OCI-LY3 (cell line): ENCODE data around the gene FHOD3.

Experiments
- H2AFZ ChIP-seq: fragments of 200-600, 300-600 bp; shearing (Covaris generic); 2 replicates; pipeline ENCODE4 v1.6.0; 2014; ENCODE audit warnings: antibody characterized with exemption, low read depth, low read length
- H3K27ac ChIP-seq: fragments of 200-600, 300-600 bp; sonication (generic); 2 replicates; pipeline ENCODE4 v1.5.1; 2014; ENCODE audit warnings: mild to moderate bottlenecking, low read length, moderate library complexity, mixed read lengths
- H3K27me3 ChIP-seq: fragments of 200-600, 300-600 bp; sonication (generic); 2 replicates; pipeline ENCODE4 v1.6.1; 2014; ENCODE audit warnings: low read depth, low read length, mixed read lengths
- H3K36me3 ChIP-seq: fragments of 200-600, 300-600 bp; sonication (generic); replicated peaks from 2 replicates; pipeline ENCODE3; 2014; ENCODE audit warnings: low read depth, low read length, mixed read lengths
- H3K4me1 ChIP-seq: fragments of 300-600, 200-600 bp; sonication (generic); 2 replicates; pipeline ENCODE4 v1.6.1; 2014; ENCODE audit warnings: low read length, mixed read lengths
- H3K4me2 ChIP-seq: fragments of 200-600, 300-600 bp; sonication (generic); 2 replicates; pipeline ENCODE4 v1.6.1; 2014; ENCODE audit warnings: low read length, mixed read lengths
- H3K4me3 ChIP-seq: fragments of 300-600, 200-600 bp; sonication (generic); 2 replicates; pipeline ENCODE4 v1.5.1; 2014; ENCODE audit warnings: antibody characterized with exemption, mild to moderate bottlenecking, low read length, moderate library complexity
- H3K79me2 ChIP-seq: fragments of 300-600, 200-600 bp; shearing (Covaris generic); 2 replicates; pipeline ENCODE4 v1.6.1; 2014; ENCODE audit warnings: mild to moderate bottlenecking, low read length, mixed read lengths
- H3K9ac ChIP-seq: fragments of 300-600, 200-600 bp; shearing (Covaris generic); 2 replicates; pipeline ENCODE4 v1.6.0; 2014; ENCODE audit warnings: mild to moderate bottlenecking, low read length, moderate library complexity
- H3K9me3 ChIP-seq: fragments of 200-600, 300-600 bp; shearing (Covaris generic); 2 replicates; pipeline ENCODE4 v1.6.1; 2014; ENCODE audit warnings: low read length, mixed read lengths; ENCODE audit not compliant: insufficient read depth
- H4K20me1 ChIP-seq: fragments of 200-600, 300-600 bp; sonication (generic); 2 replicates; pipeline ENCODE4 v1.6.1; 2016; ENCODE audit warnings: low read length, mixed read lengths; ENCODE audit not compliant: insufficient read depth
- CTCF ChIP-seq: fragments of 200-600, 300-600 bp; sonication (generic); IDR thresholded peaks from 2 replicates; pipeline ENCODE4 v1.5.1; 2014; ENCODE audit warnings: antibody characterized with exemption, low read length, low read depth
- EZH2phosphoT487 ChIP-seq: fragments of 200-600 bp; shearing (Covaris generic); IDR thresholded peaks from 2 replicates; pipeline ENCODE4 v1.6.1; 2018; ENCODE audit warnings: antibody characterized with exemption, mixed run types, low read depth

The FHOD3 gene

GRCh38 chr18:36600548-36600947 is 303.0 kb downstream of the FHOD3 start:
- H3K27ac ChIP-seq, result no peak overlapping the region
- H2AFZ ChIP-seq, result no peak overlapping the region
- no peak overlapping the region for H3K4me2 ChIP-seq
- H3K79me2 ChIP-seq, result no peaks in the 10 kb centered on the region
- TF ChIP-seq CTCF (no peak), EZH2phosphoT487 (no peak)
- H3K4me1 ChIP-seq, result no peaks in the 10 kb centered on the region
- H3K4me3 ChIP-seq, result no peak overlapping the region
- H3K36me3 ChIP-seq, result no peaks in the 10 kb centered on the region
- no peaks in the 10 kb centered on the region for H3K9me3 ChIP-seq
- no peak overlapping the region for H3K9ac ChIP-seq
- no peaks in the 10 kb centered on the region for H3K27me3 ChIP-seq
- H4K20me1 ChIP-seq, result no peaks in the 10 kb centered on the region

GRCh38 chr18:36601316-36601715 is 303.8 kb downstream of the FHOD3 start:
- no peak overlapping the region for H3K4me3 ChIP-seq
- no peak overlapping the region for H2AFZ ChIP-seq
- no peaks in the 10 kb centered on the region for H4K20me1 ChIP-seq
- H3K9me3 ChIP-seq, result no peaks in the 10 kb centered on the region
- no peak overlapping the region for H3K4me2 ChIP-seq
- no peaks in the 10 kb centered on the region for H3K79me2 ChIP-seq
- no peaks in the 10 kb centered on the region for H3K27me3 ChIP-seq
- TF ChIP-seq CTCF, result no peak
- no peak for TF ChIP-seq EZH2phosphoT487
- H3K4me1 ChIP-seq, result no peaks in the 10 kb centered on the region
- H3K36me3 ChIP-seq, result no peaks in the 10 kb centered on the region
- H3K27ac ChIP-seq, result no peak overlapping the region
- H3K9ac ChIP-seq, result no peak overlapping the region

GRCh38 chr18:36602071-36602470 is 304.6 kb downstream of the FHOD3 start:
- H3K4me2 ChIP-seq, result no peak overlapping the region
- no peaks in the 10 kb centered on the region for H3K27me3 ChIP-seq
- H3K36me3 ChIP-seq, result no peaks in the 10 kb centered on the region
- TF ChIP-seq EZH2phosphoT487 (no peak), CTCF (no peak)
- no peak overlapping the region for H3K4me3 ChIP-seq
- no peak overlapping the region for H2AFZ ChIP-seq
- H3K27ac ChIP-seq, result no peak overlapping the region
- H3K9ac ChIP-seq, result no peak overlapping the region
- no peaks in the 10 kb centered on the region for H3K4me1 ChIP-seq
- H4K20me1 ChIP-seq, result no peaks in the 10 kb centered on the region
- no peaks in the 10 kb centered on the region for H3K9me3 ChIP-seq
- no peaks in the 10 kb centered on the region for H3K79me2 ChIP-seq

DNA sequence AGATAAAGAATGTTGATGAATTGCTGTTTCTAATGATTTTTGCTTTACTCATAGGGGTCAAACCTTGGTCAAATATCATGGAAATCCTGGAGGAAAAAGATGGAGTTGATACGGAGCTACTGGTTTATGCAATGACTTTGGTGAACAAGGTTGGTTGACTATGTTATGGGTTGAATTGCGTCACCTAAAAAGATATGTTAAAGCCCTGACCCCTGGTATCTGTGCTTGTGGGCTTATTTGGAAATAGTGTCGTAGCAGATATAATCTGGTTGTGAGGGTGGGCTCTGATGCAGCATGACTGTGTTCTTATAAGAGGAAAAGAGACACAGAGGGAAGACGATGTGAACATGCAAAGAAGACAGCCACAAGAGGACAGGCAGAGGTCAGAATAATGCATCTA is 305.1 kb downstream of the FHOD3 start:
- Histone ChIP-seq H3K79me2 (no peaks in the 10 kb centered on the region), H3K27me3 (no peaks in the 10 kb centered on the region), H3K27ac (no peak overlapping the region), H3K4me2 (no peak overlapping the region), H2AFZ (no peak overlapping the region), H3K9me3 (no peaks in the 10 kb centered on the region), H3K4me1 (no peaks in the 10 kb centered on the region), H3K4me3 (no peak overlapping the region), H3K9ac (no peak overlapping the region), H3K36me3 (no peaks in the 10 kb centered on the region), H4K20me1 (no peaks in the 10 kb centered on the region)
- no peak for TF ChIP-seq EZH2phosphoT487
- TF ChIP-seq CTCF, result no peak
